WTC11 (cell line): Measurements from ENCODE around the gene LIPM. TPM values are rescaled to one million over a fixed set of nuclear protein-coding genes. Genes with fewer than 3 reads are reported as not detected.

Experiments
- ATAC-seq: fragments of 200-7000 bp; cut with Tn5 transposase; 2 replicates; pipeline ENCODE4 v1.10.0; 2021; ENCODE audit warnings: mild to moderate bottlenecking, moderate library complexity
- CTCF ChIA-PET: fragments of 300-600 bp; sonication (Branson Sonifier 250); formaldehyde crosslinking; loops from one replicate; lab custom pipeline; 2021; ENCODE audit warnings: antibody characterized with exemption; lab: Charles Lee
- POLR2A ChIA-PET: fragments of 350-600 bp; sonication (Branson Sonifier 250); formaldehyde crosslinking; loops from one replicate; lab custom pipeline; 2021; ENCODE audit warnings: antibody characterized with exemption; lab: Charles Lee
- DNase-seq: peaks from one replicate; pipeline ENCODE4 v3.0.0; 2021; ENCODE audit warnings: low spot score
- H3K27ac Mint-ChIP-seq: 2 replicates; pipeline ENCODE4 v1.8.0; 2021; ENCODE audit warnings: mixed read lengths
- H3K27me3 Mint-ChIP-seq: 2 replicates; pipeline ENCODE4 v1.8.0; 2021; ENCODE audit warnings: low read depth, mild to moderate bottlenecking, moderate library complexity, mixed read lengths
- H3K36me3 Mint-ChIP-seq: 2 replicates; pipeline ENCODE4 v1.8.0; 2021; ENCODE audit warnings: mixed read lengths
- H3K4me1 Mint-ChIP-seq: 2 replicates; pipeline ENCODE4 v1.8.0; 2022; ENCODE audit warnings: mixed read lengths
- H3K4me3 Mint-ChIP-seq: 2 replicates; pipeline ENCODE4 v1.8.0; 2021; ENCODE audit warnings: mild to moderate bottlenecking, moderate library complexity, mixed read lengths
- H3K9me3 Mint-ChIP-seq: 2 replicates; pipeline ENCODE4 v1.8.0; 2021; ENCODE audit warnings: mixed read lengths
- ATF2 ChIP-seq: sonication (generic); formaldehyde crosslinking; IDR thresholded peaks from 2 replicates; pipeline ENCODE4 v1.8.1; 2022; ENCODE audit warnings: low read depth, missing genetic modification reagents, borderline replicate concordance
- CBFB ChIP-seq: sonication (generic); formaldehyde crosslinking; IDR thresholded peaks from 2 replicates; pipeline ENCODE4 v1.8.1; 2022; ENCODE audit warnings: mild to moderate bottlenecking, low read depth, missing genetic modification reagents
- CTCF ChIP-seq: fragments of 200-600 bp; IDR thresholded peaks from 2 replicates; pipeline ENCODE4 v1.8.0; 2022; ENCODE audit warnings: antibody characterized with exemption
- FOXP1 ChIP-seq: sonication (generic); formaldehyde crosslinking; IDR thresholded peaks from 2 replicates; pipeline ENCODE4 v1.8.0; 2022; ENCODE audit warnings: missing genetic modification reagents, mild to moderate bottlenecking, moderate library complexity, borderline replicate concordance
- FOXP4 ChIP-seq: sonication (generic); formaldehyde crosslinking; IDR thresholded peaks from 2 replicates; pipeline ENCODE4 v1.8.0; 2022; ENCODE audit warnings: mild to moderate bottlenecking, missing genetic modification reagents
- GTF2I ChIP-seq: fragments of 250-450 bp; sonication (Bioruptor Pico); conservative IDR thresholded peaks from 2 replicates; pipeline ENCODE4 v1.4.0; 2021; ENCODE audit warnings: mild to moderate bottlenecking
- NFATC4 ChIP-seq: fragments of 250-450 bp; sonication (Bioruptor Pico); IDR thresholded peaks from 2 replicates; pipeline ENCODE4 v1.9.0; 2021; ENCODE audit warnings: mild to moderate bottlenecking
- NR1H2 ChIP-seq: sonication (generic); formaldehyde crosslinking; IDR thresholded peaks from 2 replicates; pipeline ENCODE4 v1.9.0; 2021; ENCODE audit warnings: mild to moderate bottlenecking, moderate library complexity, missing genetic modification reagents
- RELA ChIP-seq: sonication (generic); formaldehyde crosslinking; IDR thresholded peaks from 2 replicates; pipeline ENCODE4 v1.8.1; 2022; ENCODE audit warnings: missing genetic modification reagents, mild to moderate bottlenecking, borderline replicate concordance
- SP1 ChIP-seq: sonication (generic); formaldehyde crosslinking; conservative IDR thresholded peaks from 2 replicates; pipeline ENCODE4 v1.8.1; 2022; ENCODE audit warnings: missing genetic modification reagents
- TCF7 ChIP-seq: sonication (generic); formaldehyde crosslinking; IDR thresholded peaks from 2 replicates; pipeline ENCODE4 v1.8.0; 2022; ENCODE audit warnings: mild to moderate bottlenecking, low read depth, missing genetic modification reagents, moderate library complexity
- ZNF232 ChIP-seq: sonication (generic); formaldehyde crosslinking; IDR thresholded peaks from 2 replicates; pipeline ENCODE4 v1.8.0; 2022; ENCODE audit warnings: mild to moderate bottlenecking, missing genetic modification reagents
- ZNF263 ChIP-seq: sonication (generic); formaldehyde crosslinking; IDR thresholded peaks from 2 replicates; pipeline ENCODE4 v1.8.1; 2022; ENCODE audit warnings: low read depth, mild to moderate bottlenecking, moderate library complexity, missing genetic modification reagents
- ZNF396 ChIP-seq: fragments of 250-450 bp; sonication (Bioruptor Pico); IDR thresholded peaks from 2 replicates; pipeline ENCODE4 v1.8.0; 2021; ENCODE audit warnings: mild to moderate bottlenecking, moderate library complexity, borderline replicate concordance
- ZNF425 ChIP-seq: fragments of 250-450 bp; sonication (Bioruptor Pico); conservative IDR thresholded peaks from 2 replicates; pipeline ENCODE4 v1.9.0; 2021; ENCODE audit warnings: mild to moderate bottlenecking
- ZNF532 ChIP-seq: fragments of 250-450 bp; sonication (Bioruptor Pico); IDR thresholded peaks from 2 replicates; pipeline ENCODE4 v1.9.0; 2021; ENCODE audit warnings: mild to moderate bottlenecking, borderline replicate concordance
- ZSCAN18 ChIP-seq: fragments of 250-450 bp; sonication (Bioruptor Pico); IDR thresholded peaks from 2 replicates; pipeline ENCODE4 v2.1.2; 2022; ENCODE audit warnings: mild to moderate bottlenecking, moderate library complexity
- total RNA-seq: library from RNA; stranded (reverse); gene quantifications from 3 replicates; pipeline ENCODE4 v1.2.3, GENCODE V29; 2021

The LIPM gene
- total RNA-seq, 1 experiment from 2014 or later, result not detected

GRCh38 chr10:88786032-88786770, 16.3 kb upstream of the LIPM start:
- Mint-ChIP-seq H3K9me3 (0 out of 2 replicates have a peak, but pooled peaks cover 4% of the 10 kb centered on the region), H3K27ac (no peak overlapping the region), H3K4me3 (no peak overlapping the region), H3K27me3 (no peaks in the 10 kb centered on the region), H3K36me3 (no peaks in the 10 kb centered on the region), H3K4me1 (peaks cover 4% of the 10 kb centered on the region; the same call in 1 of the 2 replicates)
- no peak for ATAC-seq
- POLR2A ChIA-PET, result no interaction called here
- TF ChIP-seq ZNF396, result no peak
- TF ChIP-seq FOXP1, result no peak
- no peak for TF ChIP-seq NR1H2 (CRISPR knock-in tag)
- TF ChIP-seq CTCF, result no peak
- no peak for TF ChIP-seq CBFB (CRISPR knock-in tag)
- no peak for TF ChIP-seq ZSCAN18 (CRISPR knock-in tag)
- no peak for TF ChIP-seq RELA (CRISPR knock-in tag)
- TF ChIP-seq FOXP4 (CRISPR knock-in tag), result no peak
- TF ChIP-seq ATF2, result no peak
- TF ChIP-seq ZNF232 (CRISPR knock-in tag), result no peak
- TF ChIP-seq GTF2I (CRISPR knock-in tag), result no peak
- no peak for TF ChIP-seq TCF7
- no peak for TF ChIP-seq SP1 (CRISPR knock-in tag)
- TF ChIP-seq ZNF425 (CRISPR knock-in tag), result no peak
- TF ChIP-seq ZNF263, result no peak
- TF ChIP-seq NFATC4 (CRISPR knock-in tag), result no peak
- no peak for TF ChIP-seq ZNF532 (CRISPR knock-in tag)
- CTCF ChIA-PET, result interaction anchor here (3.3 kb wide), 1 partner anchor 58 kb away, joined by 24 read pairs; no protein-coding TSS in a partner anchor
- no peak for DNase-seq
